ENCODE measurements around the gene HDAC3.

Gene HDAC3

DNA sequence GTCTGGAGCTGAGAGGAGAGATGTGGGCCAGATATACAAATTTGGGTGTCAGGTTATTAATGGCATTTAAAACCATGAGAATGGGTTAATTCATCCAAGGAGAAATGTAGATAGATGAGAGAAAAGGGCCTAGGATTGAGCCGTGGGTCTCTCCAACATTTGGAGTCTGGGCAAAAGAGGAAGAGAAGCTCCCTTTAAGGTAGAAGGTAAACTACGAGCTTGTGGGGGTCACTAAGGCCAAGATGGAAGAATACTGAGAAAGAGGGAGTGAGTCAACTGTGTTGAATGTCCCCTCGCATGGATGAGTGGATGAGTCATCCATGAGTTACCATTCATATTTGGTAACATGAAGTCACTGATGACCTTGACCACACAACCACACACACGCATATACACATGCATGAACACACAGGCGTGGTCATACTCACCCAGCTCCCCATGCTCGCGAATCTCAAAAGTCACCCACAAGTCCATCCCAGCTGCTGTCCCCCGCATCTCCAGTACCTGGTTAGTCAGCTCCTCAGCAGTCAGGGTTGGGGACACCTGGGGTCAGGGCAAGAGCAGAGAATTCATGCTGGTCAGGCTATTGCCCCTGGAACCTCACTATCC is 21.4 kb upstream of the HDAC3 start:
- DNase-seq = no peak

DNA sequence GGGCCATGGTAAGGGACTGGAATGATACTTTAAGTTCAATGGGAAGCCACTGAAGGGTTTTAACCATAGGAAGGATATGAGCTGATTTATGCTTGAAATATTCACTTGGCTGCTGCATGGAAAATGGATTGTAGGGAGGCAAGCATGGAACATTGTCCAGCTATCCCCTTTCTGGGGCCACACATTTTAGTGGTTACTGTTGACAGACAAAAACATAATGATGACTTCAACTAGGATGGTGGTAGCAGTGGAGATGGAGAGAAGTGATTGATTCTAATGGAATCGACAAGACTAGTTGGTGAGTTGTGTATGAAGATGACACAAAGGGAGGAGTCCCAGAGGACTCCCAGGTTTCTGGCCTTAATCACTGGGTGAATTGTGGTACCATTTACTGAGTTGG is 20.8 kb upstream of the HDAC3 start:
- no peak for DNase-seq

DNA sequence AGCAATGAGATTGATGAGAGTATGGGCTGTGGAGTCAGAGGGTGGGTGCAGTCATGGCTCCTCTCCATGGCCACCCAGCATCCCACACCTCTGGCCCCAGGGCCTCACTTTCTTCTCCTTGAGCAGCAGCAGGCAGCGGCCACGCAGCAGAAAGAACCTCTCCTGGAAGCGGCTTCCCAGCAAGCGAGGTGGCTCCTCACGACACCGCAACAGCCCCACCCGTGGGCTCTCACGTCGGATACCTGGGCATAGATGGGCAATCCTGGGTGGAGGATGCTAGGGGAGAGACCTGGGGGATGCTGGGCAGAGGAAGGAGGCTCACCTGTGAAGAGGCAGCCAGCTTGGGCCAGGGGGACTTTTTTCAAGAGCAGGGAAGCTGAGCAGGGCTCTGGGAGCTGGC is 19.7 kb upstream of the HDAC3 start:
- no peak for DNase-seq

DNA sequence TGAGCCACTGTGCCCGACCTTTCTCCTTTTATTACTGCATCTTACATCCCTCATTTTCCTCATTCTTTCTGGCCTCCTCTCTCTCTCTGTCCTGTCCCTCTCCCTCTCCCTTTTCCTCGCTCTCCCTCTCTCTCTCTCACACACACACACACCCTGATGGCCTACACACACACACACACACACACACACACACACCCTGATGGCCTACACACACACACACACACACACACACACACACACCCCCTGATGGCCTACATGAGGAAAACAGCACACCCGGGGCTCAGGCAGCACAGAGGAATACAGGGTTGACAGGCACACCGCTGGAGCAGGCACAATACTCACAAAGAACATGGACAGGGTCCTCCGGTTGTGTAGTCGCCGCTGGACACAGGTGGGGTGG is 18.4 kb upstream of the HDAC3 start:
- no peak for DNase-seq

DNA sequence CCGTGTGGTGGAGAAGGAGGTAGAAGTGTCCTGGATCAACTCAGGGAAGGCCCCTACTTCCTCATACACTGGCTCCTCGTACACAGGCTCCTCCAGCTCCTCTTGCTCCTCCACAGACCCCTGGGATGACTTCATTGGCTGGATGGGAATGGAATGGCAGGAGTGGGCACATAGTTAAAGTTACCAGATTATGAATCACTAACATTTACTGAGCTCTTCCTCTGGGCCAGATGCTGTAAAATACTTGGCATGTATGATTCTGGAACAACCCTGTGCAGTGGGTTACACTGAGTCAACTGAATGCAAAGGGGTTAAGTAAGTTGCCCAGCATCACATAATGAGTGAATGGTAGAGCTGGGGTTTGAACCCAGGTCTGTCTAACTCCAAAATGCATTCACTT is 17.6 kb upstream of the HDAC3 start:
- no peak for DNase-seq

DNA sequence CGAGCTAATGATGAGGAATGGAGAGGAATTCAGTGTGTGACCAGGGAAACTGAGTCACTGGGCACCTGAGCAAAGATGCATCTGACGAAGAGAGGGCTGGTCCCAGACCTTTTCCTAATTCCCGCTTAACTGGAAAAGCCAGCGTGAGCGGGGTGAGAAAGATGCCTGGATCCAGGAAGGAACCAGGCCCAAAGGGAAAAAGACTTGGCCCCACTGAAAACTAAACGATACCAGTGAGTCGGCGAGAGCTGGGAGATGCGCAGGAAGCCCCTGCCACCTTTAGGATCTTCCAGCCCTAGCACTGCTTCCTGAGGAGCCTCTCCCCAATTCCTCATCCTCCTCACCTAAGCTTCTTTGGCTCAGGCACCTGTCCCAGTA is 15.1 kb upstream of the HDAC3 start:
- DNase-seq = no peak

DNA sequence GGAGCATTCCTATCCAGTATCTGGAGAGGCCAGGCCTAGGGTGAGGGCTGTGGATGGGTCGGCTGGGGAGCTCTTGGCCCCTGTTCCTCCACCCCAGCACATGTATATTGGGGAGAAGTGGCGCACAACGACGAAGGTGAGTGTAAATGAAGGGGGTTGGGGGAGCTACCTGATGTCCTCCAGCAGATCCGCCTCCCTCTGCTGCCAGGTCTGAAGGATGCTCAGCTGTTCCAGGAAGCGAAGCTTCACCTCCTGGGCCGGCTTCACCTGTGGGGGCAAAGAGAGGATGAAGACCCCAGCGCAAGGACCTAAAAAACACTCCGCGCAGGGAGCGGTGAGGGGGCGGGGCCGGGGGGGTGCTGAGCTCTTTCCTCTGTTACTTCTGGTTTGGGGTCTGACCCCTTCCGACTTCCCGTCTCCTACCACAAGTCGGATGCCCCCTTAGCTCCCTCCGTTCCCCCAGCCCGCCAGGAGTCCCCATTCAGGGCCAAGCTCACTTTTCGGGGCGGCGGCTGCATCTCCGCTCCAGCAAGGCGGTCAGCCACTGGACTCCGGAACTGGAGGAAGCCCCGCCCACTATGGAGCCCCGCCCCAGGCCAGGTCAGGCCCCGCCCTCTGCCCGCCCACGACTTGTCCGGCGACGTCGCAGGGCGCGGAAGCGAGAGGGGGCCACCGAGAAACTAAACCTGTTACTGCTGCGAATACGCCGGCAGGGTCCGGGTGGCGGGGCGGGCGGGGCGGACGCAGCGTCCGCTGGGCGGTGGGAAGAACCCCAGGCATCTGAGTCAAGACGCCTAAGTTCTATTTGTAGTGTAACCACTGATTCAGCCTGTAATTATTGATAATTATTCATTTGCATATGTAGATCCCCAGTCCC is 14.4 kb upstream of the HDAC3 start, which contains the start of gene FCHSD1:
Gene FCHSD1, minus strand, starts transcription at position 568 of the 877 bp plus-strand sequence. Its CDS starts 50 bp downstream, at position 518.
- DNase-seq = no peak

DNA sequence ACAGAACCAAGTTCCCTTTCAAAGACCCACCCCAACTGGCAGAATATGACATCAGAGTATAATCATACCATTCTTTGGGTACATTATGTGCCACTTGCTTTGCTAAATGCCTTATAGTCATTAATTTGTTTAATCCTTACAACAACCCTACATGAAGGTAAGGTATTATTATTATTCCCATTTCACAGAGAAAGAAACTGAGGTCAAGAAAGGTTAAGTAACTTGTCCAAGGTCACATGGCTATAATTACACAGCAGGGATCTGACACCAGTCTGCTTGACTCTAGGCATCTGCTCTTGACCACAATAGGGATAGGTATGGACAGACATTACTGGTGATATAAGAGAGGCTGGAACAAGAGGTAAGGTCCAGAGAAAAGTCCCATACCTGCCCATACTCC is 13.3 kb upstream of the HDAC3 start:
- no peak for DNase-seq

DNA sequence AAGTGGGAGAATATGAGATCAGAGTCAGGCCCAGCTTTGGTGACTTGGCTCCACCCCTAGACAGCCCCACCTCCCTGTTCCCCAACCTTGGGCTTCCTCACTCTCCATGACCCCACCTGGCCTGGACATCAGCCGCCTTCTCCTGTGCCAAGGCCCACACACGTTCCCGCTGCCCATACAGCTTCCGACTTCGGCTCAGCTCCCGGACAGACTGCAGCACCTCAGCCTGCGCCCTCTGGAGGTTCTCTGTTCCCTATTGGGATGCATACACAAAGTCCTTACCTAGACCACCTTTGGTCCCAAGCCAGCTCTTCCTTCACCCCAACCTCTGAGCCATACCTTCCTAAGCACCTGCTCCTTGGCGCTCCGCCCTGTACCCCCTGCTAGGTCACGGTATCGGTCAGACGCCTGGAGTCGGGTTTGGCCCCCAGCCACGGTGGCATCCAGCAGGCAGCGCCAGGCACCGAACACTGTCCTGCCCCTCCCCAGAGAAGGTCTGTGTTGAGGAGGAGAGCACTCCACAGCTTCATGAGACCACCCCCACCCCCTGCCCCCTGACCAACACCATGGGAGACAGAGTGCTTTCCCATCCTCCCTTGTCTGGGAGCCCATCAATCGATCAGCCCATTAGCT is 12.5 kb upstream of the HDAC3 start:
- DNase-seq = no peak

DNA sequence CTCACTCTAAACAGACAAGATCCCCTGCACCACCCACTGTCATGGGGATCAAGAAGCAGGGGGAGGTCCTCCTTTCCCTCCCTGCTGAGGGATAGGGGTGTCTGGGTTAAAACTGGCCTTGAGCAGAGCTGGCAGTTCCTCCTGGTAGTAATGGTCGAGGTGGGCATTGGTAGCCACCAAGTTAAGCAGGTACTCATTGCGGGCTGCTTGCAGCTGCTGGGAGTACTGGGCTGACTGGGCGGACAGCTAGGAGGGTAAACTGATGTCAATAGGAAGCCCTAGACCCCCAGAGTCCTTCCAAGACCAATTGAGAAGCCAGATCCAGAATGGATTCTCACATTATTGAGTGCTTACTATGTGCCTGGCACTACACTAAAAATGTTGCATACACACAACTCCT is 11.2 kb upstream of the HDAC3 start:
- no peak for DNase-seq

DNA sequence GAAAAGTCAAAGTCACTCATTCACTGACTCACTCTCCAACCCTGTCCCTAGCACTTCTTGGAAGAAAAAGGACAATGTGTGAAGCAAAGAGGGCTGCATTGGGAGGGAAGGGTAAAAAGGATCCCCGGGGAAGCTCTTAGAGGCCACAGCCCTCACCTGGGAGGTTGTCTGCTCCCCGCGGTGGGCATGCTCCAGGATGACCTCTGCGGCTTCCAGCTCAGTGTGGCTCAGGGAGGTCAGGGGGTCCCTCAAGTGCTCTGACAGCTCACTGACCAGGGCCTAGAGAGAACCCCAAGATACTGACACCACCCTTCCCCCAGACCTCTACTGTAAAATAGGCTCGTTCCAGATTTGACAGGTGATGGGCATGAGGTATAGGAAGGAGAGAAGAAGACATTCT is 10.6 kb upstream of the HDAC3 start:
- DNase-seq = no peak

DNA sequence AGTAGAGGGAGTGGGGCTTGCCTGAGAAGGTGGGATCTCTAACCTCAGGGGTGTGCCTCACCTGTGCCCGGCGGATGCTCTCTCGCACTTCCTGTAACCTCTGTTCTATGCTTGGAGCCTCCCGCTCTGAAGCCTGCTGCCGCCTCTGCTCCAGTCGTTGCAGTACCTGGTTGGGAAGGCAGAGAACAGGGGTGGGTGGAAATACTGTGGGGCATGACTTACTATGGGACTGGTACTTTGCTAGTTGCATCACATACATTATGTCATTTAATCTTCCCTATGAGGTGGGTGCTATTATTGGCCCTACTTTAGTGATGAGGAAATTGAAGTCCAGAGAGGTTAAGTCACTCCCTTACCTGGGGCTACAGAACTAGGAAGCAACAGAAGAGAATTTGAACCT is 9.4 kb upstream of the HDAC3 start:
- no peak for DNase-seq

DNA sequence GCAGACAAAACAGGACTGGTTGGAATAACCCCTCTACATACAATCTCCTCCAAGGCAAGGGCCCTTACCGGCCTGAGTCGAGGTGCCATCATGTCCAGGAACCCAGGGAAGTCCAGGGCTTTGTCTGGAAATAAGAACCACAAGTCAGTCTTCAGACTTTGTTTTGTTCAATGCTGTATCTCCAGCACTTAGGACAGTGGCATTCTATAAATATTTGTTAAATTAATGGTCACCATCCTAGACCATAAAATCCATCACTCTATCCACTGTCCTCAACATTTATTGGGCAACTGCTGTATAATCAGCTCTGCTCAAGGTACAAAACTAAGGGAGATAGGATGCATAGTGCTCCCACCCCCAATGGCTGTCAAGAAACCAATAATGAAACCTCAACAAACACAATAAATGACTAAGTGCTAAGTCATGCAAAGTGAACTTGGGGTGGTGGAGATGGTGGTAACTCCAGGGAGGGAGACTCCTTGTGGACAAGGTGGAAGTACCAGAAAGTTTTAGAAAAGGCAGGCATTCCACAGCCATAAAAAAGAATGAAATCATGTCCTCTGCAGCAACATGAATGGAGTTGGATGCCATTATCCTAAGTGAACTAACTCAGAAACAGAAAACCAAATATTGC is 5.1 kb upstream of the HDAC3 start:
- no peak for DNase-seq

DNA sequence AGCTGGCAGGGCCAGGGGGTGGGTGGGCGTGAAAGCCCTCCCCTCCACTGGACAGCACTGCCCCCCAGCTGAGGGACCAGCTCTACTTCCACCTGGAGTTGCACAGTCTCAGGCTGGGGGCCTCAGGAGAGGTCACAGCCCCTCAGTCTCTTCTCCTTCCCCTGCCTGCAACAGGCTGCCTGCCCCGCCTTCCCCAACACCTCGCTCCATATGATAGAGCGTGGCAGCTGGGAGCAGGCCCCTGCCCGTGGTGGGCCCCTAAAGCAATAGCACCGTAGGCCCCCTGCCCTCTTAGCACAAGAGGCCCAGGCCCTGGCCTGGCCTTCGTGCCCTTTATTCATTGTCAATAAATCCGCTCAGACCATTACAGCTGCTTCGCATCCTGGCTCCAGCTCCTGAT is 4.0 kb upstream of the HDAC3 start:
- no peak for DNase-seq

DNA sequence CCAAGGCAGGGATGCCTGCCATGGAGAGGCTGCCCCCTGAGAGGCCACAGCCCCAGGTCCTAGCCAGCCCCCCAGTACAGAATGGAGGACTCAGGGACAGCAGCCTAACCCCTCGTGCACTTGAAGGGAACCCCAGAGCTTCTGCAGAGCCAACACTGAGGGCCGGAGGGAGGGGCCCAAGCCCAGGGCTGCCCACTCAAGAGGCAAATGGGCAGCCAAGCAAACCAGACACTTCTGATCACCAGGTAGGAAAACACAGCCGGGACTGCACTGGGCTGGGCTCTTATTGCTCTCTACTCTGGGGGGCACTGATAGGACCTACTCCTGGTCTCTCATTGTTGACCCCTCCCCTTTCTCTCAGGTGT is 3.4 kb upstream of the HDAC3 start:
- DNase-seq = no peak

DNA sequence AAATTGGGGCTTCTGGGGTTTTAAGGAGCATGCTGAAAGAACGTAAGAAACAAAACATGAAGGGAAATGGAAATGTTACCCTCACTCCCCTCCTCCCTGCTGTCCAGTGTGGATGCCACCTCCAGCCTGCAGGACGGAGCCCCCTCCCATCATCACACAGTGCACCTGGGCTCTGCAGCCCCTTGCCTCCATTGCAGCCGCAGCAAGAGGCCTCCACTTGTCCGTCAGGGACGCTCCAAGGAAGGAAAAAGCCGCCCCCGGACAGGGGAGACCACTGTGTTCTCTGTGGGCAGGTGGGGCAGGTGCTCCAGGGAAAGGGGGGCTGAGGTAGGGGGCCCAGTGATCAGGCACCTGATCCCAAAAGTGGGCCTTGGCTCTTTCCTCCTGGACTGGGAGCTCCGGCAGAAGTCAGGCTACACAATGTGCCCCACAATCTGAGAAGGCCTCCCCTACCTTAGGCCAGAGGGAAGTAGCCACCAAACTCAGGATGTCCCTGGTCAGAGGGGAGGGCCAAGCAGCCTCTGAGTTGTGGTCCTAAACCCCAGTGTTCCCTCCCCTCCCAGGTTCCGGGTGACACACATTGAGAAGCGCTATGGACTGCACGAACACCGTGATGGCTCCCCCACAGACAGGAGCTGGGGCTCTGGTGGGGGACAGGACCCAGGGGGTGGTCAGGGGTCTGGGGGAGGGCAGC is 2.9 kb upstream of the HDAC3 start:
- no peak for DNase-seq

DNA sequence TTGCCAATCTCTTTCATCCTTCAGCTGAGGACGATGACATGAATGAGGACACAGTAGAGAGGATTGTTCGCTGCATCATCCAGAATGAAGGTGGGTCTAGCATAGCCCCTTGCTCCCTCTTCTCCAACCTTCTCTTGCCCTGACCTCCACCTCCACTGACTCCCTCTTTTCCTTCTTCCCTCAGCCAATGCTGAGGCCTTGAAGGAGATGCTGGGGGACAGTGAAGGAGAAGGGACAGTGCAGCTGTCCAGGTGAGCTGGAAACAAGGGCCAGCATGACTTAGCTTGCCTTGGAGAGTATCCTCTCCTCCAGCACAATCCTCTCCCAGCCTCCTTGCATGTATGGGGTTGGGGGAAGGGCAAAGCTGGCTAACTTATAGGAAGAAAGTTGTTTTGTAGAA is 2.1 kb upstream of the HDAC3 start:
- no peak for DNase-seq

DNA sequence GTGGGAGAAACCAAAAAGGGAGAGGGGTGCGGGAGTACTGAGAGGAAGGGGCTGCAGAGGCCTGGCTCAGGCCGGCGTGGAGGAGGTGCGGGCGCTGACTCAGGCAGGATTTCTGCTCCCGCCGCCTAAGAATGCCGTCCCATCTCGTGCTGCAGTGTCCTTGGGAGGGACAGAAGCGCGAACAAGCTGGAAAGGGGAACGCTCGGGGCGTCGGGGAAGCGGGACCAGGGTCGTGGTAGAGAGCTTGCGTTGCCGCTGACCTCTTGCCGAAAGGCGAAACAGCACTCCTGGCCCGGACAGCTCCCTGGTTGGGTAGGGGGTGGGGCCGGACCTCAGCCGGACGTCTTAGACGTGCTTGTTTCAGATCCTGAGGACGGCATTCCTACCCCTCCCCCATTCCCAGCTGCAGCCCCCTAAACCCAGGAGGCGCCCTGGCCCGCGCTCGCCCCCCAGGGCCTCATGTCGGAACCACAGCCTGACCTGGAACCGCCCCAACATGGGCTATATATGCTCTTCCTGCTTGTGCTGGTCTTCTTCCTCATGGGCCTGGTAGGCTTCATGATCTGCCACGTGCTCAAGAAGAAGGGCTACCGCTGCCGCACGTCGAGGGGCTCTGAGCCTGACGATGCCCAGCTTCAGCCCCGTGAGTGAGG is 1.2 kb upstream of the HDAC3 start:
- peak; percentile 49 for DNase-seq

DNA sequence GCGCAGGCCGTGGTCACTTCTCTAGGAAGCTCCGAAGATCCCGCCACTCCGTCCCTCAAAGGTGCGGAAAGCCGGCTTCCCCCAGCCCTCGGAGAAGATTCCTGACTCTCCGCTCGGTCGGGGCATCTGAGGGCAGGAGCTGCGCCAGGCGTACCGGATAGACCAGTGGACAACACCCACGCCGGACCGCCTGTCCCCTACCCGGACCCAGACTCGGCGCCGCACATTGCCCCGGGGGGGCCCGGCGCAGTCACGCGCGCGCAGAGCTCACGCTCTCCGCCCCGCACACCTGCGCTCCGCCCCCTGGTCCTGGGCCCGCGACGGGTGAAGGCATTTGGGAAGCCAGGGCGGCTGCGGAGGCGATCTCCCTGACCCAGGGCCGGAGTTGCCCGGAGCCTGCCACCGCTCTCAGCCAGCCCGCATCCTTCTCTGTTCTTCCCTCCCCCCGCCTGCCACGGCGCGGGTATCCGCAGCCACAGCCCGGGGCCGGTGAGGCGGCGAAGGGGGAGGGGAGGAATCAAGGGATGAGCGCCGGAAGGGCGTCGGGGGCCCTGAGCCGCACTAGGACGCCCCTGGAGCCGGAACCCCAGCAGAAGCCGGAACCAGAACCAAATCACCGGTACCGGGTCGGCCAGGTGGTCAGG is 596 bp upstream of the HDAC3 start:
- no peak for DNase-seq

DNA sequence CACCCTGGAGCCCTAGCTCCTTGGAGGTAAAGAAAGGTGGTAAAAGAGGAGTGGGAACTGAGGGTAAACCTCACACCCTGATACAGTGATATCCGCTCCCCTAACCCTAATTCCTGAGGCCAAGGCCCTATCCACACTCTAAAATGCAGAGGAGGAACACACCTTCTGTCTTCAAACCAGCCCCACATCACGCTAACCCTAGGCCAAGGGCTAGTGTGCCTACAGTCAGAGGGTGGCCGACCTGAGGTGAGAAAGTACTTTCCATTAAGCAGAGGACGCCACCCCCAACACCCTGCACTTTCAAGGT is 590 bp downstream of the HDAC3 start:
- DNase-seq = no peak

DNA sequence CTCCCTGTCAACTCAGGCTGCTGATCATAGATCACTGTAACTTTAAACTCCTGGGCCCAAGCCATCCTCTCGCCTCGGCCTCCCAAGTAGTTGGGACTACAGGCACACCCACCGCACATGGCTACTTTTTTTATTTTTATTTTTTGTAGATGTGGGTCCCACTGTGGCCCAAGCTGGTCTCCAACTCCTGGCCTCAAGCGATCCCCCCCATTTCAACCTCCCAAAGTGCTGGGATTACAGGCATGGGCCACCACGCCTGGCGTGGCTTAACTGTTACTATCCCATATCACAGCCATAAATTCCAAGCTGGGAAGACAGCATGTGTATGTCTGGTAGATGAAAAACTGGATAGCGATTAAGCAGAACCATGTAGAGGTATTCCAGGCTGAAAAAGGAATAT is 1.0 kb downstream of the HDAC3 start:
- no peak for DNase-seq

DNA sequence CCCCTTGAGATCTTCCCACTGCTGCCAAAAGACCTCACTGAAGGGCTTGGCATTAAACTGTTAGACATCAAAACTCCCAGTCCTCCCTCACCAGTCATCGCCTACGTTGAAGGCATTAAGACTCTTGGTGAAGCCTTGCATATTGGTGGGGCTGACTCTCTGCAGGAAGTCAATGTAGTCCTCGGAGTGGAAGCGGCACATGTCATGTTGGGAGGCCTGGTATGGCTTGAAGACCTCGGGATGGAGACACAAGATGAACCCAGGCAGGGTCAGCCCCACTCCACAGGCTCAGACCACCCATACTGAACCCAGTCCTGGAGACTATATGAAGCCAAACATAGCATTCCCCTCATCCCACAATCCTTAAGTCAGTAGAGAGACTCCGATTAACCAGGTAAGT is 1.9 kb downstream of the HDAC3 start:
- DNase-seq = no peak
